Dorsolateral prefrontal cortex (tissue), 118 donors: ENCODE measurements around the gene F13B. TPM values are rescaled to one million over a fixed set of nuclear protein-coding genes. Genes with fewer than 3 reads are reported as not detected.

ENCODE experiments used
- total RNA-seq, 120 experiments: library from RNA; stranded (reverse); gene quantifications; one replicate each; pipeline versions ENCODE4 v1.2.3 to v1.2.4, GENCODE V29; 2022

F13B gene
- total RNA-seq, 120 experiments from 2014 or later, result not detected

Other genes with a start within 250 kb of the F13B start
- gene CFHR1, start 247.5 kb downstream of the F13B start, total RNA-seq, result 1 to 10 TPM in 3 of 120 experiments, under 1 TPM in 1, not detected in 116; 0.58 to 3.1 (median 2.3) TPM
- 1 to 10 TPM in 1 of 120 experiments, under 1 TPM in 25, not detected in 94; 0.21 to 1.8 (median 0.38) TPM for gene CFHR4, start 179.2 kb downstream of the F13B start, total RNA-seq
- 1 to 10 TPM in 1 of 120 experiments, under 1 TPM in 11, not detected in 108; 0.51 to 1.6 (median 0.69) TPM for gene CFHR2, start 123.5 kb downstream of the F13B start, total RNA-seq
- under 1 TPM in 4 of 120 experiments, not detected in 116; 0.20 to 0.32 (median 0.23) TPM for gene CFHR5, start 89.7 kb downstream of the F13B start, total RNA-seq
- gene ASPM, start 79.4 kb upstream of the F13B start, total RNA-seq, result under 1 TPM in 116 of 120 experiments, not detected in 4; 0.06 to 0.85 (median 0.23) TPM
- gene ZBTB41, start 134.0 kb upstream of the F13B start, total RNA-seq, result 10 to 100 TPM; 23.4 to 36.9 (median 30.6) TPM
- gene CRB1, start 201.0 kb upstream of the F13B start, total RNA-seq, result 10 to 100 TPM; 12.9 to 50.8 (median 23.3) TPM